Mucosa of stomach (tissue), 1 donor: Measurements from ENCODE around the gene ZNF668.

Source experiments
- H3K27me3 ChIP-seq: one replicate; pipeline ENCODE4 v1.7.0; 2013; ENCODE audit warnings: mild to moderate bottlenecking, low read length; ENCODE audit not compliant: control insufficient read depth, insufficient read depth
- H3K36me3 ChIP-seq: one replicate; pipeline ENCODE4 v1.7.0; 2013; ENCODE audit warnings: low read length; ENCODE audit not compliant: control insufficient read depth, insufficient read depth
- H3K4me1 ChIP-seq: one replicate; pipeline ENCODE4 v1.7.0; 2013; ENCODE audit warnings: mild to moderate bottlenecking, low read length; ENCODE audit not compliant: control insufficient read depth, insufficient read depth
- H3K4me3 ChIP-seq: one replicate; pipeline ENCODE4 v1.7.0; 2013; ENCODE audit warnings: low read length
- H3K9ac ChIP-seq: one replicate; pipeline ENCODE4 v1.7.0; 2013; ENCODE audit warnings: mild to moderate bottlenecking, low read length, moderate library complexity
- H3K9me3 ChIP-seq: one replicate; pipeline ENCODE4 v1.7.0; 2013; ENCODE audit warnings: mild to moderate bottlenecking, low read length, moderate library complexity; ENCODE audit not compliant: control insufficient read depth
- donor health status: Pancreatic carcinoma.

Gene ZNF668

DNA sequence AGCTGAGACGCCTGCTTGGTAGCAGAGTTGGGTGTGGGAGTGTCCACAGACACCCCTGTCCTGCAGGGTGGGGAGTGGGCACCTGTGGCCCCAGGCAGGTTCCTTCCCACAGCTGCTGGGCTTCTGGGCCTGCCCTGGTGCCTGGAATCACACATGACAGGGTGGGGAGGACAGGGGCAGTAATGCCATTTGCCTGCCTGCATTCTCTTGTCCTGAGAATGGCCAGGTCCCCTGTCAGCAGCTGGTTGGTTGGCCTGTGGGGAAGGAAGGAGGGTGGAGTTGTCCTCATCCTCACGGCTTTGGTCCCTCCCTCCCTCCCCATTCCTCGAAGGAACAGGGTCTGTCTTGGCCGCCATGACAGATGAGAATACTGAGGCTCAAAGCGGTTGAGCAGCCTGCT lies 9.5 kb upstream of the ZNF668 start:
- Histone ChIP-seq H3K4me1 (peaks cover 13% of the 10 kb centered on the region), H3K9ac (no peak overlapping the region), H3K36me3 (peaks cover 10% of the 10 kb centered on the region), H3K27me3 (no peaks in the 10 kb centered on the region), H3K4me3 (no peak overlapping the region), H3K9me3 (no peaks in the 10 kb centered on the region)

- H3K9me3 ChIP-seq, result no peaks in the 10 kb centered on the region
- no peaks in the 10 kb centered on the region for H3K27me3 ChIP-seq
- no peak overlapping the region for H3K9ac ChIP-seq
- H3K36me3 ChIP-seq, result peaks cover 10% of the 10 kb centered on the region
- H3K4me3 ChIP-seq, result no peak overlapping the region
- peaks cover 8% of the 10 kb centered on the region for H3K4me1 ChIP-seq
Observed at GRCh38 chr16:31083081-31083480, 9.0 kb upstream of the ZNF668 start.

- Histone ChIP-seq H3K36me3 (peaks cover 10% of the 10 kb centered on the region), H3K4me3 (no peak overlapping the region), H3K9me3 (no peaks in the 10 kb centered on the region), H3K4me1 (peaks cover 4% of the 10 kb centered on the region), H3K9ac (no peak overlapping the region), H3K27me3 (no peaks in the 10 kb centered on the region)
Observed at GRCh38 chr16:31082368-31083045, 8.5 kb upstream of the ZNF668 start.

DNA sequence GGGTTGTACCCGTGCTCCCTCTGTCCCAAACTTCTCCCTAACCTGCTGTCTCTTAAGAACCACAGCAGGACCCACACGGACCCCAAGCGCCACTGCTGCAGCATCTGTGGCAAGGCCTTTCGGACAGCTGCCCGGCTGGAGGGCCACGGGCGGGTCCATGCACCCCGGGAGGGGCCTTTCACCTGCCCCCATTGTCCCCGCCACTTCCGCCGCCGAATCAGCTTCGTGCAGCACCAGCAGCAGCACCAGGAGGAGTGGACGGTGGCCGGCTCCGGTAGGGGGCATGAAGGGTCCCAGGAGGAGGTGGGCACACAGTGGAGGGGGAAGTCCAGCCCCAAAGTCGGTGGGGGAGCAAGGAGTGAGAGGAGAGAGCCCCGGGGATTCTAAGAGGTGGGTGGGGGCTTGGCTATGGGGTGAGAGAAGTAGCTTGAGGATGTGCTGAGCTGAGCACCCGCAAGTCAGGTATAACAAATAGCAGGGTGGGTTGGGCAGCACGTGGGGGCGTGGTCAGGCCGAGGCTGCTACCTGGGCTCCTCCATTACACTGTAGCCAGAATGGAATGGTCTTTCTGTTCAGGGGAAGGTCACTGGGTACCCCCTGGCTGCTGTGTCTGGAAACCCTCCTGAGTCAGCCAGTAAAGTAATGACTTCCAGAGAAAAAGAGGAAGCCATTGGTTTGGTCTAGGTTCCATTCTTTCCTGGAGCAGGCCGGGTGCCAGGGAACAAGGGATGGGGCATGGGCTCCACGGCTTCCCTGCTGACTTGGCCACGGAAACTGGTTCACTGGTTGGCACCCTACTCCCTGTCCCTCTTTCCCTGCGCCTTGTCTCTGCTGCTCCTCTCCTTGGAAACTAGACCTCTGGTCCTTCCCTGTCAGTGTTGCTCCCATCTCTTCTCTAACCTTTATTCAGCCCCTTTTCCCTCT lies 7.7 kb upstream of the ZNF668 start:
- Histone ChIP-seq H3K27me3 (no peaks in the 10 kb centered on the region), H3K4me1 (peaks cover 4% of the 10 kb centered on the region), H3K9ac (no peak overlapping the region), H3K4me3 (no peak overlapping the region), H3K36me3 (peaks cover 11% of the 10 kb centered on the region), H3K9me3 (no peaks in the 10 kb centered on the region)

GRCh38 chr16:31080756-31081419 lies 6.8 kb upstream of the ZNF668 start:
- Histone ChIP-seq H3K36me3 (peaks cover 16% of the 10 kb centered on the region), H3K4me1 (peaks cover 4% of the 10 kb centered on the region), H3K4me3 (no peak overlapping the region), H3K9ac (no peak overlapping the region), H3K9me3 (no peaks in the 10 kb centered on the region), H3K27me3 (no peaks in the 10 kb centered on the region)

DNA sequence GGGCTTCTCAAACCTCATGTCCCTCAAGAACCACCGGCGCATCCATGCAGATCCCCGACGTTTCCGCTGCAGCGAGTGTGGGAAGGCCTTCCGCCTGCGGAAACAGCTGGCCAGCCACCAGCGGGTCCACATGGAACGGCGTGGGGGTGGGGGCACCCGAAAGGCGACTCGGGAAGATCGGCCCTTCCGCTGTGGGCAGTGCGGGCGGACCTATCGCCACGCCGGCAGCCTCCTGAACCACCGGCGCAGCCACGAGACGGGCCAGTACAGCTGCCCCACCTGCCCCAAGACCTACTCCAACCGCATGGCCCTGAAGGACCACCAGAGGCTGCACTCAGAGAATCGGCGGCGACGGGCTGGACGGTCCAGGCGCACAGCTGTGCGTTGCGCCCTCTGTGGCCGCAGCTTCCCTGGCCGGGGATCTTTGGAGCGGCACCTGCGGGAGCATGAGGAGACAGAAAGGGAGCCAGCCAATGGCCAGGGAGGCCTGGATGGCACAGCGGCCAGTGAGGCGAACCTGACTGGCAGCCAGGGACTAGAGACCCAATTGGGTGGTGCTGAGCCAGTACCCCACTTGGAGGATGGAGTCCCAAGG lies 6.1 kb upstream of the ZNF668 start:
- Histone ChIP-seq H3K27me3 (no peaks in the 10 kb centered on the region), H3K4me3 (no peak overlapping the region), H3K36me3 (peaks cover 16% of the 10 kb centered on the region), H3K9ac (no peak overlapping the region), H3K9me3 (no peaks in the 10 kb centered on the region), H3K4me1 (peaks cover 5% of the 10 kb centered on the region)

DNA sequence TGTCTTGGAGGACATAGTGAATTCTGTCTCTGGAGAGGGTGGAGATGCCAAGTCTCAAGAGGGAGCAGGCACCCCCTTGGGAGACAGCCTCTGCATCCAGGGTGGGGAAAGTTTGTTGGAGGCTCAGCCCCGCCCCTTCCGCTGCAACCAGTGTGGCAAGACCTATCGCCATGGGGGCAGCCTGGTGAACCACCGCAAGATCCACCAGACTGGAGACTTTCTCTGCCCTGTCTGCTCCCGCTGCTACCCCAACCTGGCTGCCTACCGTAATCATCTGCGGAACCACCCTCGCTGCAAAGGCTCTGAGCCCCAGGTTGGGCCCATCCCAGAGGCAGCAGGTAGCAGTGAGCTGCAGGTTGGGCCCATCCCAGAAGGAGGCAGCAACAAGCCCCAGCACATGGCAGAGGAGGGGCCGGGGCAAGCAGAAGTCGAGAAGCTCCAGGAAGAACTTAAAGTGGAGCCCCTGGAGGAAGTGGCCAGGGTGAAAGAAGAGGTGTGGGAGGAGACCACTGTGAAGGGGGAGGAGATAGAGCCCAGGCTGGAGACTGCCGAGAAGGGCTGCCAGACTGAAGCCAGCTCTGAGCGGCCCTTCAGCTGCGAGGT lies 5.4 kb upstream of the ZNF668 start:
- Histone ChIP-seq H3K9ac (no peak overlapping the region), H3K36me3 (peaks cover 16% of the 10 kb centered on the region), H3K4me3 (no peak overlapping the region), H3K9me3 (no peaks in the 10 kb centered on the region), H3K4me1 (peaks cover 11% of the 10 kb centered on the region), H3K27me3 (no peaks in the 10 kb centered on the region)

DNA sequence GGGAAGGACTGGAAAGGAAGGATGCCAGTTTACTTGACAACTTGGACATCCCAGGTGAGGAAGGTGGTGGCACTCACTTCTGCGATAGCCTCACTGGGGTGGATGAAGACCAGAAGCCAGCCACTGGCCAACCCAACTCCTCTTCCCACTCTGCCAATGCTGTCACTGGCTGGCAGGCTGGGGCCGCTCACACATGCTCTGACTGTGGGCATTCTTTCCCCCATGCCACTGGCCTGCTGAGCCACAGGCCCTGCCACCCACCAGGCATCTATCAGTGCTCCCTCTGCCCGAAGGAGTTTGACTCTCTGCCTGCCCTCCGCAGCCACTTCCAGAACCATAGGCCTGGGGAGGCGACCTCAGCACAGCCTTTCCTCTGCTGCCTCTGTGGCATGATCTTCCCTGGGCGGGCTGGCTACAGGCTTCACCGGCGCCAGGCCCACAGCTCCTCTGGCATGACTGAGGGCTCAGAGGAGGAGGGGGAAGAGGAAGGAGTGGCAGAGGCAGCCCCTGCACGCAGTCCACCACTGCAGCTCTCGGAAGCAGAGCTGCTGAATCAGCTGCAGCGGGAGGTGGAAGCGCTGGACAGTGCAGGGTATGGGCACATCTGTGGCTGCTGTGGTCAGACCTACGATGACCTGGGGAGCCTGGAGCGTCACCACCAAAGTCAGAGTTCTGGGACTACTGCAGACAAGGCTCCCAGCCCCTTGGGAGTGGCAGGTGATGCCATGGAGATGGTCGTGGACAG lies 4.7 kb upstream of the ZNF668 start:
- Histone ChIP-seq H3K4me1 (peaks cover 11% of the 10 kb centered on the region), H3K27me3 (no peaks in the 10 kb centered on the region), H3K4me3 (no peak overlapping the region), H3K9me3 (no peaks in the 10 kb centered on the region), H3K9ac (no peak overlapping the region), H3K36me3 (peaks cover 16% of the 10 kb centered on the region)

DNA sequence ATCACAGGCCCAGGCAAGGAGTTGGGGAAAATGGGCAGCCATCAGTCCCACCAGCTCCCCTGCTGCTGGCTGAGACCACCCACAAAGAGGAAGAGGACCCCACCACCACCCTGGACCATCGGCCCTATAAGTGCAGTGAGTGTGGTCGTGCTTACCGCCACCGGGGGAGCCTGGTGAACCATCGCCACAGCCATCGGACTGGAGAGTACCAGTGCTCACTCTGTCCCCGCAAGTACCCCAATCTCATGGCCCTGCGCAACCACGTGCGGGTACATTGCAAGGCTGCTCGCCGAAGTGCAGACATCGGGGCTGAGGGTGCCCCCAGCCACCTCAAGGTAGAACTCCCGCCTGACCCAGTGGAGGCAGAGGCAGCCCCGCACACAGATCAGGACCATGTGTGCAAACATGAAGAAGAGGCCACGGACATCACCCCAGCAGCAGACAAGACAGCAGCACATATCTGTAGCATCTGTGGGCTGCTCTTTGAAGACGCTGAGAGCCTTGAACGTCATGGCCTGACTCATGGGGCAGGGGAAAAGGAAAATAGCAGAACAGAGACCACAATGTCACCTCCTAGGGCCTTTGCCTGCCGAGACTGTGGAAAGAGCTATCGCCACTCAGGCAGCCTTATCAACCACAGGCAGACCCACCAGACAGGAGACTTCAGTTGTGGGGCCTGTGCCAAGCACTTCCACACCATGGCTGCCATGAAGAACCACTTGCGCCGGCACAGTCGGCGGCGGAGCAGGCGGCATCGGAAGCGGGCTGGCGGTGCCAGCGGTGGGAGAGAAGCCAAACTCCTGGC lies 3.8 kb upstream of the ZNF668 start:
- Histone ChIP-seq H3K4me1 (peaks cover 11% of the 10 kb centered on the region), H3K27me3 (no peaks in the 10 kb centered on the region), H3K4me3 (no peak overlapping the region), H3K9ac (no peak overlapping the region), H3K36me3 (peaks cover 16% of the 10 kb centered on the region), H3K9me3 (no peaks in the 10 kb centered on the region)

- Histone ChIP-seq H3K9me3 (no peaks in the 10 kb centered on the region), H3K4me3 (no peak overlapping the region), H3K9ac (no peak overlapping the region), H3K4me1 (peaks cover 14% of the 10 kb centered on the region), H3K27me3 (no peaks in the 10 kb centered on the region), H3K36me3 (peaks cover 16% of the 10 kb centered on the region)
Observed at GRCh38 chr16:31077024-31077423, 3.0 kb upstream of the ZNF668 start.
